ENCODE measurements around the gene KLHL29. TPM values are rescaled to one million over a fixed set of nuclear protein-coding genes. Genes with fewer than 3 reads are reported as not detected.
A peak's percentile ranks its signal among the peaks of the same experiment; 100 is the strongest.

KLHL29 gene
- polyA plus RNA-seq, 3 donors, result 0.03 TPM; not detected in 2

- no peaks in the 10 kb centered on the region for H3K36me3 Mint-ChIP-seq
- DNase-seq, result no peak
- intact Hi-C loops (cut with micrococcal nuclease), result no loop called here
- 88% methylated on average over 11 of the region's 17 CpGs for WGBS (ENCODE audit: insufficient coverage)
- H3K4me1 Mint-ChIP-seq, result no peaks in the 10 kb centered on the region
- H3K27ac ChIP-seq (ENCODE audit: low read depth in 1 of 2, low read length in 2 of 2), result no peak overlapping the region
- peaks cover 3 to 11% (median 7%) of the 10 kb centered on the region in 7 donors for H3K9me3 Mint-ChIP-seq
- H3K4me3 Mint-ChIP-seq, result no peak overlapping the region
- peaks cover 8% of the 10 kb centered on the region in 2 donors for H3K9me3 ChIP-seq (replicated peaks in 1 of 2; ENCODE audit: control insufficient read depth in 1 of 2, insufficient read depth in 1 of 2, low read length in 2 of 2)
- H3K36me3 ChIP-seq (replicated peaks in 1 of 2; ENCODE audit: control insufficient read depth in 1 of 2, insufficient read depth in 2 of 2, low read length in 2 of 2), result no peaks in the 10 kb centered on the region
- H3K79me2 ChIP-seq (ENCODE audit: insufficient read depth, low read length), result no peaks in the 10 kb centered on the region
- H3K27me3 Mint-ChIP-seq (ENCODE audit: low read depth in 3 of 3), result peaks cover 11 to 15% (median 13%) of the 10 kb centered on the region in 3 donors
- H3K4me1 ChIP-seq (ENCODE audit: control insufficient read depth in 1 of 2, insufficient read depth in 2 of 2, low read length in 2 of 2), result no peaks in the 10 kb centered on the region
- peaks cover 0 to 2% of the 10 kb centered on the region in 2 donors for H3K27me3 ChIP-seq (ENCODE audit: control insufficient read depth in 2 of 2, insufficient read depth in 2 of 2, low read length in 2 of 2)
- TF ChIP-seq, protein P1, sequence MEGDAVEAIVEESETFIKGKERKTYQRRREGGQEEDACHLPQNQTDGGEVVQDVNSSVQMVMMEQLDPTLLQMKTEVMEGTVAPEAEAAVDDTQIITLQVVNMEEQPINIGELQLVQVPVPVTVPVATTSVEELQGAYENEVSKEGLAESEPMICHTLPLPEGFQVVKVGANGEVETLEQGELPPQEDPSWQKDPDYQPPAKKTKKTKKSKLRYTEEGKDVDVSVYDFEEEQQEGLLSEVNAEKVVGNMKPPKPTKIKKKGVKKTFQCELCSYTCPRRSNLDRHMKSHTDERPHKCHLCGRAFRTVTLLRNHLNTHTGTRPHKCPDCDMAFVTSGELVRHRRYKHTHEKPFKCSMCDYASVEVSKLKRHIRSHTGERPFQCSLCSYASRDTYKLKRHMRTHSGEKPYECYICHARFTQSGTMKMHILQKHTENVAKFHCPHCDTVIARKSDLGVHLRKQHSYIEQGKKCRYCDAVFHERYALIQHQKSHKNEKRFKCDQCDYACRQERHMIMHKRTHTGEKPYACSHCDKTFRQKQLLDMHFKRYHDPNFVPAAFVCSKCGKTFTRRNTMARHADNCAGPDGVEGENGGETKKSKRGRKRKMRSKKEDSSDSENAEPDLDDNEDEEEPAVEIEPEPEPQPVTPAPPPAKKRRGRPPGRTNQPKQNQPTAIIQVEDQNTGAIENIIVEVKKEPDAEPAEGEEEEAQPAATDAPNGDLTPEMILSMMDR (IDR thresholded peaks at IDR 0.05), result no peak
- no peak overlapping the region for H3K9ac ChIP-seq (ENCODE audit: insufficient read depth, low read length, poor library complexity, severe bottlenecking)
- H2AFZ ChIP-seq (ENCODE audit: insufficient read depth, low read depth, low read length, poor library complexity, severe bottlenecking), result no peak overlapping the region
- no peak overlapping the region for H3K4me2 ChIP-seq (replicated peaks; ENCODE audit: extremely low read depth, low read length, poor library complexity, severe bottlenecking)
- H4K20me1 ChIP-seq (ENCODE audit: insufficient read depth, low read length), result no peaks in the 10 kb centered on the region
- H3K27ac Mint-ChIP-seq, result peak overlapping the region in 1 of 7 donors; percentile 8
- H3K4me3 ChIP-seq (replicated peaks in 1 of 3; ENCODE audit: low read depth in 2 of 3, low read length in 3 of 3), result no peak overlapping the region
Measured at GRCh38 chr2:23626701-23627230, 241.8 kb downstream of the KLHL29 start.

GRCh38 chr2:23627236-23628009 lies 242.4 kb downstream of the KLHL29 start:
- Histone ChIP-seq H3K4me3 (replicated peaks in 1 of 3; ENCODE audit: low read depth in 2 of 3, low read length in 3 of 3) (no peak overlapping the region), H3K4me1 (ENCODE audit: control insufficient read depth in 1 of 2, insufficient read depth in 2 of 2, low read length in 2 of 2) (no peaks in the 10 kb centered on the region), H3K4me2 (replicated peaks; ENCODE audit: extremely low read depth, low read length, poor library complexity, severe bottlenecking) (no peak overlapping the region), H3K27ac (ENCODE audit: low read depth in 1 of 2, low read length in 2 of 2) (no peak overlapping the region), H3K9me3 (replicated peaks in 1 of 2; ENCODE audit: control insufficient read depth in 1 of 2, insufficient read depth in 1 of 2, low read length in 2 of 2) (peaks cover 8% of the 10 kb centered on the region in 2 donors), H2AFZ (ENCODE audit: insufficient read depth, low read depth, low read length, poor library complexity, severe bottlenecking) (no peak overlapping the region), H3K79me2 (ENCODE audit: insufficient read depth, low read length) (no peaks in the 10 kb centered on the region), H3K9ac (ENCODE audit: insufficient read depth, low read length, poor library complexity, severe bottlenecking) (no peak overlapping the region), H3K36me3 (replicated peaks in 1 of 2; ENCODE audit: control insufficient read depth in 1 of 2, insufficient read depth in 2 of 2, low read length in 2 of 2) (no peaks in the 10 kb centered on the region), H3K27me3 (ENCODE audit: control insufficient read depth in 2 of 2, insufficient read depth in 2 of 2, low read length in 2 of 2) (peaks cover 0 to 2% of the 10 kb centered on the region in 2 donors), H4K20me1 (ENCODE audit: insufficient read depth, low read length) (no peaks in the 10 kb centered on the region)
- Mint-ChIP-seq H3K36me3 (no peaks in the 10 kb centered on the region), H3K27me3 (ENCODE audit: low read depth in 3 of 3) (peaks cover 9 to 13% (median 11%) of the 10 kb centered on the region in 3 donors), H3K9me3 (peaks cover 3 to 11% (median 7%) of the 10 kb centered on the region in 7 donors), H3K27ac (peak overlapping the region in 1 of 7 donors; percentile 81), H3K4me3 (no peak overlapping the region), H3K4me1 (no peaks in the 10 kb centered on the region)
- intact Hi-C loops (cut with micrococcal nuclease), result no loop called here
- DNase-seq, result no peak
- TF ChIP-seq, protein P1 (IDR thresholded peaks at IDR 0.05), result no peak
- 85% methylated on average over 24 of the region's 30 CpGs for WGBS (ENCODE audit: insufficient coverage)
